ENCODE measurements around the gene C1orf52. TPM values are rescaled to one million over a fixed set of nuclear protein-coding genes. Genes with fewer than 3 reads are reported as not detected.

The C1orf52 gene
- total and polyA plus RNA-seq, 9 of the 15 experiments (the other 6 are each of a cell fraction or from before 2014, with no cell fraction given), result 17.0 to 38.5 (median 33.0) TPM

- TF ChIP-seq AFF1 (IDR thresholded peaks at IDR 0.05; ENCODE audit: low read depth in 1 of 2, partially characterized antibody in 2 of 2) (no peak), SRSF7 (optimal IDR thresholded peaks at IDR 0.05; ENCODE audit: low read depth, low read length) (no peak), BCOR (IDR thresholded peaks at IDR 0.05) (no peak), ZNF197 (CRISPR knock-in tag; IDR thresholded peaks at IDR 0.05; ENCODE audit: low read depth) (0 out of 2 replicates have a peak, but pooled peaks have one; percentile 59), ELF1 (tag; IDR thresholded peaks at IDR 0.05) (no peak), ZNF239 (CRISPR knock-in tag; IDR thresholded peaks at IDR 0.05) (no peak), PCBP2 (IDR thresholded peaks at IDR 0.05; ENCODE audit: low read depth, low read length, poor library complexity, severe bottlenecking) (no peak), ZNF253 (CRISPR knock-in tag; conservative IDR thresholded peaks at IDR 0.05) (no peak), CBX5 (IDR thresholded peaks at IDR 0.05; ENCODE audit: borderline replicate concordance, low read depth) (no peak), RERE (CRISPR knock-in tag; IDR thresholded peaks at IDR 0.05; ENCODE audit: borderline replicate concordance) (no peak), MEIS2 (IDR thresholded peaks at IDR 0.05; ENCODE audit: partially characterized antibody) (peak; percentile 95), ZNF830 (CRISPR knock-in tag; IDR thresholded peaks at IDR 0.05) (no peak), CREM (IDR thresholded peaks at IDR 0.05; ENCODE audit: low read depth) (no peak), SRSF9 (IDR thresholded peaks at IDR 0.05; ENCODE audit: borderline replicate concordance, low read depth, low read length) (no peak), ZKSCAN1 (IDR thresholded peaks at IDR 0.05; ENCODE audit: low read depth, low read length) (no peak), ERF (CRISPR knock-in tag; IDR thresholded peaks at IDR 0.05) (0 out of 2 replicates have a peak, but pooled peaks have one; percentile 28)
- TF ChIP-seq, protein P1, sequence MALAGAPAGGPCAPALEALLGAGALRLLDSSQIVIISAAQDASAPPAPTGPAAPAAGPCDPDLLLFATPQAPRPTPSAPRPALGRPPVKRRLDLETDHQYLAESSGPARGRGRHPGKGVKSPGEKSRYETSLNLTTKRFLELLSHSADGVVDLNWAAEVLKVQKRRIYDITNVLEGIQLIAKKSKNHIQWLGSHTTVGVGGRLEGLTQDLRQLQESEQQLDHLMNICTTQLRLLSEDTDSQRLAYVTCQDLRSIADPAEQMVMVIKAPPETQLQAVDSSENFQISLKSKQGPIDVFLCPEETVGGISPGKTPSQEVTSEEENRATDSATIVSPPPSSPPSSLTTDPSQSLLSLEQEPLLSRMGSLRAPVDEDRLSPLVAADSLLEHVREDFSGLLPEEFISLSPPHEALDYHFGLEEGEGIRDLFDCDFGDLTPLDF (CRISPR knock-in tag; IDR thresholded peaks at IDR 0.05), result no peak
Measured at GRCh38 chr1:85244271-85245061, 15.0 kb downstream of the C1orf52 start (continued).
